Stimulated activated CD8-positive, alpha-beta memory T cell treated with anti-CD3 and anti-CD28 coated beads, Interleukin-15, amount 100 ng/mL, for 4 hours (primary cell): ENCODE data around the gene WDR20.

Experiments used
- DNase-seq, 2 donors: peaks; one replicate each; pipeline ENCODE4 v3.0.0-alpha.2; 2020; ENCODE audit warnings: low read depth in 2 of 2

Gene WDR20

GRCh38 chr14:102197317-102197853 is 57.7 kb downstream of the WDR20 start:
- no peak for DNase-seq

GRCh38 chr14:102200690-102201352 is 61.1 kb downstream of the WDR20 start:
- DNase-seq = no peak

DNA sequence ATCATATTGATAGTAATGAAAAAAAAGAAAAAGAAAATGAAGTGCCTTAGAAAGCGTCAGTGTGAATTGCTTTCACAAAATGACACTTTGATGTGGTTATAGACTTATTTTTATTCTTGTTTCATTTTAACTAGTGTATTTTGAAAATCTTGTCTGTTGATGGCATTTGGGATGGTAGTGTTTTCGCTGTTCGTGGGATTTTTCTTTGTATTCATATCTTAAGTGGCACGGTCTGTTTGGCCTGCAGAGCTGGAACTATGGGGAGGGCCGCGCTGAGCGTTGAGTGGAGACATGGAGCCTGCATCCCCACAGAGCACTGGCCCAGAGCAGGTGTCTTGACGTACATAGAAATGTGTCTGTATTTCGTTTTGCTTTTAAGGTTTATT is 61.6 kb downstream of the WDR20 start:
- DNase-seq = no peak

DNA sequence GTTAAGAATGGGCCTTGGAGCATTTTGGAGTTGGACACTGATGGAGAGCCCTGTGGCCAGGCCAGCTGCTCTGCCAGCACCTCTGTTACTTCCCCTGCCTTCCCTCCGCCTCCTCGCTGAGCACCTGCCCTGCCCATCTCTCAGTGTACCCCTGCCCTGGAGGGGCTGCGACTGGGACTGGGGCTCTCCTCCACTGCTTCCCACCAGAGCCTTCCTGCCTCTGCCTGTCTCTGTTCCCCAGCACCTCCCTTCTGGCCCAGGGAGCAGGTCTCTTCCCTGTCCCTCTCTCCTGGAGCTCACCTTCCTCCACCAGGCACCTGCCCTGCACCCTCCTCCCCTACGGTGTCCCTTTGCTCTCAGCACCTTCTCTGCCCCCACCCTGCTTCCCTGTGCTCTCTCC is 62.1 kb downstream of the WDR20 start:
- no peak for DNase-seq

DNA sequence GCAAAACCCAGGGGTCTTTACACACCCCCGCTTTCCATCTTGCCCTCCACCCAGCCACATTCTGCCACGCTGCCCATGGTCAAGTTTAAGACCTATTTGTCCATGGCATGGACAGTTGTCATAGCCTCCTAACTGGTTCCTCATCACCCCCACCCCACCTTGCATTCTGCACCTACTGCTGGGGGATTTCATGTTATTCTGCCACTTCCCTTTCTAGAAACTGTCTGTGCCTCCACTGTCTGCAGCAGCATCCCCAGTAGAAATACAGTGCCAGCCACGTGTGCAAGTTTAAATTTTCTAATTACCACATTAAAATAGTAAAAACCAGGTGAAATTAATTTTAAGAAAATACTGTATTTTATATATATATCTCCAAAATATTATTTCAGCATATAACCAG is 63.2 kb downstream of the WDR20 start:
- DNase-seq = no peak

- no peak for DNase-seq
Observed at GRCh38 chr14:102203382-102203781, 63.7 kb downstream of the WDR20 start.

- DNase-seq = no peak
Observed at GRCh38 chr14:102205560-102205959, 65.9 kb downstream of the WDR20 start.

- no peak for DNase-seq
Observed at GRCh38 chr14:102206918-102207317, 67.2 kb downstream of the WDR20 start.

DNA sequence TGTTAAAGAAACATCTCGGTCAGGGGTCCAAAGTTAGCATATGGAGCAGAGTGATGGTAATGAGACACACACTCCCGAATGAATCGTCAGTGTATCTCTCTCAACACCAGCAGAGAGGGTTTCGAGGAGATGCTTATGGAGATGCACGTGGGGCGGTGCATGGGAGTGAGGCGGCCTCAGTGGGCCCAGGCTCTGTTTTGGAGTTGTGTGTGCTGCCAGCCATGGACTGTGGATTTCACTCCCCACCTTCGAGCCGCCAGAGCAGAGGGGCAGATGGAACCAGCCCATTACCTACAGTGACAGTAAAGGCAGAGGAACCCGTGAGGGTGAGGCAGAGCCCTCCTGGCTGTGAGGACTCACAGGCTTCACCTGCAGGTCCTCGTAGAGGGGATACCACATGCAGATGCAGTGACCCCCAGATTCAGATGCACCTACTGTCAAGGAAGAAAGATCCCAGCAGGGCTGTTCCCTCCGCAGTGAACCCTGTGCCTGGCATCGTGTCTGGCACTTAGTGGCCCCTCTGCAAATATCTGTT is 68.2 kb downstream of the WDR20 start:
- DNase-seq = no peak

DNA sequence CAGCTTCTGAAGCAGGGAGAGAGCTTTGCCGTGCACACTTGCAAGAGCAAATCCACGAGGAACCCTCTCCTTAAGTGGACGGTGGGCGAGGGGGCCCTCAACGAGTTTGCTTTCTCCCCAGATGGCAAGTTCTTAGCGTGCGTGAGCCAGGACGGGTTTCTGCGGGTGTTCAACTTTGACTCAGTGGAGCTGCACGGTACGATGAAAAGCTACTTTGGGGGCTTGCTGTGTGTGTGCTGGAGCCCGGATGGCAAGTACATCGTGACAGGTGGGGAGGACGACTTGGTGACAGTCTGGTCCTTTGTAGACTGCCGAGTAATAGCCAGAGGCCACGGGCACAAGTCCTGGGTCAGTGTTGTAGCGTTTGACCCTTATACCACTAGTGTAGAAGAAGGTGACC is 69.0 kb downstream of the WDR20 start:
- no peak for DNase-seq

- DNase-seq = no peak
Observed at GRCh38 chr14:102209224-102209966, 69.7 kb downstream of the WDR20 start.

- no peak for DNase-seq
Observed at GRCh38 chr14:102210421-102211042, 70.8 kb downstream of the WDR20 start.

- DNase-seq = no peak
Observed at GRCh38 chr14:102211240-102211639, 71.5 kb downstream of the WDR20 start.

- DNase-seq = no peak
Observed at GRCh38 chr14:102212356-102212755, 72.7 kb downstream of the WDR20 start.

- no peak for DNase-seq
Observed at GRCh38 chr14:102212845-102213244, 73.1 kb downstream of the WDR20 start.

DNA sequence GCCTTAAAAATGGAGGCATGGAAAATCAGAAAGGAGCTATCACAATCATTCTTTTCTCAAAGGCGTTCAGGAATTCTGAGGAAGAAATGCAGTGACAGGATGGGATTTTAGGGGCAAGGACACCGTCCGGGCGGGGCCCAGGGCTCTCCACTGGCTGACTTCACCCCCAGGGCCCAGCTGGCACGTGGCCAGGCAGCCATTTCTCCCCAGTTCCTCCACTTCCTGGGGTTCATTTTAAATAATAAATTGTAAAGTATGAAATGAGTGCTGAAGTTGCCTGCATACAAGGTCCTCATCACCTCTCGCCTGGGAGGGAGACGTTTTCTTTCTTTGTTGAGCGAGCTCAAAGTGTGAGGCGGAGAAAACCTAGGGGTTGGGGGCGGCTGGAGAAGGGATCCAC is 73.8 kb downstream of the WDR20 start:
- DNase-seq = no peak

- DNase-seq = no peak
Observed at GRCh38 chr14:102213984-102214658, 74.4 kb downstream of the WDR20 start.

- no peak for DNase-seq
Observed at GRCh38 chr14:102215071-102215470, 75.4 kb downstream of the WDR20 start.

DNA sequence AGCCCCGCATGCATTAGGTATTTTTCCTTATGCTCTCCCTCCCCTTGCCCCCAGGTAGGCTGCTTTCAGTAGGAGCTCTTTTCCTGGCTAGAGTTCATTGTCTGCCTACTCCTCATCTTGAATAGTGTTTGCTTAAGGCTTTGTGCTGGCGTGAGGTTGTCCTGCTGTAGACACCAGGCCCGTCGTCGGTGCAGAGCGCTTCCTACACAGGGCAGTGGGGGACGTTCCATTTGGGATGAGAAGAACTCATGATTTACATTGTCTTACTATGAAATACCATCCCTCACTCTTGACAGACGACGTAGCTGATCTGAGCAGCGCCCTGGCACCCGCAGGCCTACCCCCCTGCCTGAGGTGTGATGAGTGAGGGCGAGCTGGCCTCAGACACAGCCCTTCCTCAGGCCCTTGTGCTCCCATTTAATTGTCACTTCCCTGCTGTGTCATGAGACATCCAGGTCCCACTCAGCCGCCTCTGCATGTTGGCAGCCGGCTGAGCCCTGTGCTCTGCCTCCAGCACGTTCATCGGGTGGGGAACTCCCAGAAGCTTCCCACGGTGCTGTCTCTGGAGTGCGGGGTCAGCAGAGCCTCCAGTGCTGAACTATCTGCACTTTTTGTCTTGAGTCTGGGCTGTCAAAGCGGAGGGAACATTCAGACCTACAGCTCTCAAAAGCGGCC is 76.0 kb downstream of the WDR20 start:
- no peak for DNase-seq

DNA sequence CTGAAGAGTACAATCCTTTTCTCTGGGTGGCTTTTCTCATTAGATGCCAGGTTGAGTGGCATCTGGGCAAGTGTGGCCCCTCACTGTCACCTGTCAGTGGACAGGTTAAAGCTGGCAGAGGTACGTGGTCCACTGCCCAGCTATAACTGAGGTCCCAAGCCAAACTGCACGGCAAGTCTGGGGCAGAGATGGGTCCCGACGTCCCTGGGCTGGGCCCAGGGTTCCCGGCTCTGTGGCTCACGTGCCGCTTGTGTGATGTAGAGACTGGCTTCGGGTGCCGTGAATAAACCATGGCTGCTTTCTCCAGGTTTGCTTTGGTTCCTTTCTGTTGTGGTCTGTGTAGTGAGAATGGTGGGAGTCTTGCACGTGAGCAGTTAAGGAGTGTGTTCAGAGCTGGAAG is 77.7 kb downstream of the WDR20 start:
- DNase-seq = no peak

DNA sequence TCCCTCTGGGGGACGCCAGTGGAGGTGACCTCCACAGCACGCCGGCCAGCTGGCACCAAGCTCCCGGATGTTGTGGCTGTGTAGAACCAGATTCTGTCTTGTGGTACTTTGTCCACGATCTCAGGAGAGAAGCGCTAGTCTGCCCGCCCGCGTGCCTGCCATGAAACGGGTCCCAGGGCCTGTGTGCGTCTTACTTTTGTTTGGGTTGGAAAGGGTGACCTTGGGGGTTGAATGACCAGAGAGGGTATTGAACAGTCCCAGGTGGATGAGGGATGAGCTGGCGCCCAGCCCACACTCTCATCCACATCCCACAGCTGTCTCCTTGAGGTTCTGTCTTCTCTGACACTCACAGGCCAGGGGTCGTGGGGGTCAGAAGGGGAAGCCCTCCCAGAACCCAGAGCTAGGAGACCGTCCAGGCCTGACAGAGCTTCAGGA is 78.3 kb downstream of the WDR20 start:
- DNase-seq = no peak
